ENCODE results near the gene SIGLEC7.

Gene SIGLEC7

DNA sequence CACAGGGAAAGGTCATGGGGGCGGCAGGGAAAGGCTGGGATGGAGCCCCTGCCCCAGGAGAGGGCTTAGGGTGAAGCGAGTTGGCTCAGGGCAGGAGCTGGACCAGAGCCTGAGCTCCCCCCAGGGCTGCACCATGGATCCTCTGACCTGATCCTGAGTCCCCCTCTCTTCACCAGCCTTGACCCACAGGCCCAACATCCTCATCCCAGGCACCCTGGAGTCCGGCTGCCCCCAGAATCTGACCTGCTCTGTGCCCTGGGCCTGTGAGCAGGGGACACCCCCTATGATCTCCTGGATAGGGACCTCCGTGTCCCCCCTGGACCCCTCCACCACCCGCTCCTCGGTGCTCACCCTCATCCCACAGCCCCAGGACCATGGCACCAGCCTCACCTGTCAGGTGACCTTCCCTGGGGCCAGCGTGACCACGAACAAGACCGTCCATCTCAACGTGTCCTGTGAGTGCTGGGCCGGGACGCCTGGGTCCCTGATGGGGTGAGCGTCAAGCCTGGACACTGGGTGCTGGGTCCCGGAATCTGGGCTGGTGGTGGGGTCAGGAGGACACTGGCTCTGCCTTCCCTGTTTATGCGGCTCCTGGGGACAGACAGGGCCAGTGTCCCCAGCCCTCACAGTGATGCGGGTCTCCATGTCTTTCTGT, 16.6 kb upstream of the SIGLEC7 start:
- no peak for TF ChIP-seq YY1 (IDR thresholded peaks at IDR 0.05; ENCODE audit: low read depth)
- TF ChIP-seq TEAD4 (IDR thresholded peaks at IDR 0.05): no peak
- TF ChIP-seq NFIC (IDR thresholded peaks at IDR 0.05): no peak
- TF ChIP-seq, protein P1, sequence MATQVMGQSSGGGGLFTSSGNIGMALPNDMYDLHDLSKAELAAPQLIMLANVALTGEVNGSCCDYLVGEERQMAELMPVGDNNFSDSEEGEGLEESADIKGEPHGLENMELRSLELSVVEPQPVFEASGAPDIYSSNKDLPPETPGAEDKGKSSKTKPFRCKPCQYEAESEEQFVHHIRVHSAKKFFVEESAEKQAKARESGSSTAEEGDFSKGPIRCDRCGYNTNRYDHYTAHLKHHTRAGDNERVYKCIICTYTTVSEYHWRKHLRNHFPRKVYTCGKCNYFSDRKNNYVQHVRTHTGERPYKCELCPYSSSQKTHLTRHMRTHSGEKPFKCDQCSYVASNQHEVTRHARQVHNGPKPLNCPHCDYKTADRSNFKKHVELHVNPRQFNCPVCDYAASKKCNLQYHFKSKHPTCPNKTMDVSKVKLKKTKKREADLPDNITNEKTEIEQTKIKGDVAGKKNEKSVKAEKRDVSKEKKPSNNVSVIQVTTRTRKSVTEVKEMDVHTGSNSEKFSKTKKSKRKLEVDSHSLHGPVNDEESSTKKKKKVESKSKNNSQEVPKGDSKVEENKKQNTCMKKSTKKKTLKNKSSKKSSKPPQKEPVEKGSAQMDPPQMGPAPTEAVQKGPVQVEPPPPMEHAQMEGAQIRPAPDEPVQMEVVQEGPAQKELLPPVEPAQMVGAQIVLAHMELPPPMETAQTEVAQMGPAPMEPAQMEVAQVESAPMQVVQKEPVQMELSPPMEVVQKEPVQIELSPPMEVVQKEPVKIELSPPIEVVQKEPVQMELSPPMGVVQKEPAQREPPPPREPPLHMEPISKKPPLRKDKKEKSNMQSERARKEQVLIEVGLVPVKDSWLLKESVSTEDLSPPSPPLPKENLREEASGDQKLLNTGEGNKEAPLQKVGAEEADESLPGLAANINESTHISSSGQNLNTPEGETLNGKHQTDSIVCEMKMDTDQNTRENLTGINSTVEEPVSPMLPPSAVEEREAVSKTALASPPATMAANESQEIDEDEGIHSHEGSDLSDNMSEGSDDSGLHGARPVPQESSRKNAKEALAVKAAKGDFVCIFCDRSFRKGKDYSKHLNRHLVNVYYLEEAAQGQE (IDR thresholded peaks at IDR 0.05; ENCODE audit: low read depth): no peak
- TF ChIP-seq ZBTB7A (IDR thresholded peaks at IDR 0.05; ENCODE audit: low read depth): no peak
- no peak for TF ChIP-seq EGR1 (IDR thresholded peaks at IDR 0.05)
- TF ChIP-seq CEBPB (IDR thresholded peaks at IDR 0.05): no peak

DNA sequence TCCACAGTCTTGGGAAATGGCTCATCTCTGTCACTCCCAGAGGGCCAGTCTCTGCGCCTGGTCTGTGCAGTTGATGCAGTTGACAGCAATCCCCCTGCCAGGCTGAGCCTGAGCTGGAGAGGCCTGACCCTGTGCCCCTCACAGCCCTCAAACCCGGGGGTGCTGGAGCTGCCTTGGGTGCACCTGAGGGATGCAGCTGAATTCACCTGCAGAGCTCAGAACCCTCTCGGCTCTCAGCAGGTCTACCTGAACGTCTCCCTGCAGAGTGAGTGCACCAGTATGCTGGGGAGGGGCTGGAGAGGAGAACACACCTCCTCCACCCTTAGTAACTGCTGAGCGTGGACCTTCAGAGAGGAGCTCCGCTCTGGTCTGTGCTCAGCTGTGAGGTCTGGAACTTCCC, 15.1 kb upstream of the SIGLEC7 start:
- TF ChIP-seq, protein P2, sequence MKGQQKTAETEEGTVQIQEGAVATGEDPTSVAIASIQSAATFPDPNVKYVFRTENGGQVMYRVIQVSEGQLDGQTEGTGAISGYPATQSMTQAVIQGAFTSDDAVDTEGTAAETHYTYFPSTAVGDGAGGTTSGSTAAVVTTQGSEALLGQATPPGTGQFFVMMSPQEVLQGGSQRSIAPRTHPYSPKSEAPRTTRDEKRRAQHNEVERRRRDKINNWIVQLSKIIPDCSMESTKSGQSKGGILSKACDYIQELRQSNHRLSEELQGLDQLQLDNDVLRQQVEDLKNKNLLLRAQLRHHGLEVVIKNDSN (IDR thresholded peaks at IDR 0.05): no peak
- no peak for TF ChIP-seq CREB1 (IDR thresholded peaks at IDR 0.05; ENCODE audit: low read depth)
- no peak for TF ChIP-seq EP300 (IDR thresholded peaks at IDR 0.05; ENCODE audit: borderline replicate concordance)
- no peak for TF ChIP-seq TEAD4 (IDR thresholded peaks at IDR 0.05)
- TF ChIP-seq, protein P1 (IDR thresholded peaks at IDR 0.05; ENCODE audit: low read depth): no peak
- TF ChIP-seq EGR1 (IDR thresholded peaks at IDR 0.05): no peak
- no peak for TF ChIP-seq YY1 (IDR thresholded peaks at IDR 0.05; ENCODE audit: low read depth)
- TF ChIP-seq CEBPB (IDR thresholded peaks at IDR 0.05): no peak
- no peak for TF ChIP-seq TAF1 (IDR thresholded peaks at IDR 0.05; ENCODE audit: low read depth)
- TF ChIP-seq, protein P3, sequence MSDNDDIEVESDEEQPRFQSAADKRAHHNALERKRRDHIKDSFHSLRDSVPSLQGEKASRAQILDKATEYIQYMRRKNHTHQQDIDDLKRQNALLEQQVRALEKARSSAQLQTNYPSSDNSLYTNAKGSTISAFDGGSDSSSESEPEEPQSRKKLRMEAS (IDR thresholded peaks at IDR 0.05): no peak
- TF ChIP-seq NFIC (IDR thresholded peaks at IDR 0.05): no peak
- no peak for TF ChIP-seq FOXM1 (IDR thresholded peaks at IDR 0.05; ENCODE audit: borderline replicate concordance, low read depth)
- no peak for TF ChIP-seq ZBTB7A (IDR thresholded peaks at IDR 0.05; ENCODE audit: low read depth)
- no peak for TF ChIP-seq RAD21 (IDR thresholded peaks at IDR 0.05; ENCODE audit: low read depth)
- TF ChIP-seq TCF12 (IDR thresholded peaks at IDR 0.05; ENCODE audit: low read depth): no peak

DNA sequence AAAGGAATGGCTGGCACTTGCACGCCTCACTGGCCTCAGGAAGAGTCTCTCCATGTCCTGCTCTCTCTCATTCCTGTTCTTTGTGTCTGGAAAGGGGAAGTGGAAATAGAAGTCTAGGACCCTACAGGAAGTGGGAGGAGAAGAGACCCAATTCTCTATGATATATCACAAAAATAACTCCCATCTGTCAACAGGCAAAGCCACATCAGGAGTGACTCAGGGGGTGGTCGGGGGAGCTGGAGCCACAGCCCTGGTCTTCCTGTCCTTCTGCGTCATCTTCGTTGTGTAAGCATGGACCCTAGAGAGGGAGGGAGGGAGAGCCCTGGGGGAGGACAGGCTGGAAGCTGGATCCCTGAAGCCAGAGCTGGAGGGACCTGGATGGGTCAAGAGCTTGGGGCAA, 14.3 kb upstream of the SIGLEC7 start:
- TF ChIP-seq CEBPB (IDR thresholded peaks at IDR 0.05) (no peak), CREB1 (IDR thresholded peaks at IDR 0.05; ENCODE audit: low read depth) (no peak), EGR1 (IDR thresholded peaks at IDR 0.05) (no peak), YY1 (IDR thresholded peaks at IDR 0.05; ENCODE audit: low read depth) (no peak), RAD21 (IDR thresholded peaks at IDR 0.05; ENCODE audit: low read depth) (no peak), ZBTB7A (IDR thresholded peaks at IDR 0.05; ENCODE audit: low read depth) (no peak), EP300 (IDR thresholded peaks at IDR 0.05; ENCODE audit: borderline replicate concordance) (no peak), TAF1 (IDR thresholded peaks at IDR 0.05; ENCODE audit: low read depth) (no peak), NFIC (IDR thresholded peaks at IDR 0.05) (no peak), TCF12 (IDR thresholded peaks at IDR 0.05; ENCODE audit: low read depth) (no peak), FOXM1 (IDR thresholded peaks at IDR 0.05; ENCODE audit: borderline replicate concordance, low read depth) (no peak), TEAD4 (IDR thresholded peaks at IDR 0.05) (no peak)
- TF ChIP-seq, protein P1 (IDR thresholded peaks at IDR 0.05; ENCODE audit: low read depth): no peak
- TF ChIP-seq, protein P3 (IDR thresholded peaks at IDR 0.05): no peak
- TF ChIP-seq, protein P2 (IDR thresholded peaks at IDR 0.05): no peak

DNA sequence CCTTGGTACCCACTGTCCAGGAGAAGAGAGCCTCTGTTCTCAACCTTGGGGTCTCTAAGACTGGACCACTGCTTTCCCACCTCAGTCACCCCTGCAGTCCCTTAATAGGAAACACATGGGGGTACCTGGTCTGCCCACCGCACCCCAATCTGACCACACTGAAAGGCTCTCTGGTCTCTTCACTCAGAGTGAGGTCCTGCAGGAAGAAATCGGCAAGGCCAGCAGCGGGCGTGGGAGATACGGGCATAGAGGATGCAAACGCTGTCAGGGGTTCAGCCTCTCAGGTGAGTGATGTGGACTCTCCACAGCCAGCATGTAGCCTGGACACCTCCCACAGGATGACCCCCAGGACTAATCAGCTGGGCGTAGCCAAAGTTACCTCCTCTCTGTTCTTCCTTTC, 13.9 kb upstream of the SIGLEC7 start:
- TF ChIP-seq YY1 (IDR thresholded peaks at IDR 0.05; ENCODE audit: low read depth): no peak
- no peak for TF ChIP-seq TCF12 (IDR thresholded peaks at IDR 0.05; ENCODE audit: low read depth)
- TF ChIP-seq RAD21 (IDR thresholded peaks at IDR 0.05; ENCODE audit: low read depth): no peak

All from Ishikawa (cell line).